NCI-H2081 treated with DMSO at 0.1 percent for 48 hours (cell line): ENCODE data around the gene NUDT1.

Experiments
- DNase-seq: peaks from one replicate; lab custom pipeline; 2025; lab: John Stamatoyannopoulos, UW

NUDT1 gene

DNA sequence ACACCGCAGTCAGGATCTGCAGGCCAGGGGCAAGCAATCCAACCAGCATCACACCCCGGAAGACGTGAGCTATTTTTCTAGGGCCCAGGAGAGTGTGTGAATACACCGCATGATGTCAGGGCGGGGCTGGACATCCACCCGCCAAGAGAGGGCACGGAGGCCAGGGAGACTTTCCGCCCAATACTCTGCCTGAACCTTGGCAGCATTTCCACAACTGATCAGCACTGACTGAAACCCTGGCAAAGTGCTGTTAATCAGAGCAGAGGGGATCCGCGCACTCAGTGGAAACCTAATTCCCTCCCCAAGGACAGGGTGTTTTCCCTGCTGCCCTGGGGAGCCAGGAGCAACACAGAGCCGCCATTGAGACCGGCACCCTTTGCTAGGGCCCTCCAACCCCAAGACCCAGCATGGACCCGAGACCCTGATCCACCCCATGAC is 17.5 kb upstream of the NUDT1 start:
- no peak for DNase-seq

DNA sequence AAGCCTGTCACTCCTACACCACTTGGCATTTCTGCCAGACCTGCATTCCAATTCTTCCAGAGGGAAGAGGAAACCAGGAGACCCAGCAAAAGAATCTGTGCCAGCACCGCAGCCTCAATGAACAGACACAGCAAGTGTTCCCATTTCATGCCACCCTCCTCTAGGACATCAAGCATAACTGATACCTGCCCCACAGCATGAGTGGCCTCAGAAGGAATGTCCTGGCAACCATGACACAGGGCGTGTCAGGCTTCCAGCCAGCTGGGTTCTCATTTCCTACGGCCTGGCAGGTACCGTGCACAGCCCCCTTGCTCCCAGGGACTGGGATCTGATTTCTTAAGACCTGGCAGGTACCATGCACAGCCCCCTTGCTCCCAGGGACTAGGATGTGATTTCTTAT is 17.1 kb upstream of the NUDT1 start:
- DNase-seq: no peak

DNA sequence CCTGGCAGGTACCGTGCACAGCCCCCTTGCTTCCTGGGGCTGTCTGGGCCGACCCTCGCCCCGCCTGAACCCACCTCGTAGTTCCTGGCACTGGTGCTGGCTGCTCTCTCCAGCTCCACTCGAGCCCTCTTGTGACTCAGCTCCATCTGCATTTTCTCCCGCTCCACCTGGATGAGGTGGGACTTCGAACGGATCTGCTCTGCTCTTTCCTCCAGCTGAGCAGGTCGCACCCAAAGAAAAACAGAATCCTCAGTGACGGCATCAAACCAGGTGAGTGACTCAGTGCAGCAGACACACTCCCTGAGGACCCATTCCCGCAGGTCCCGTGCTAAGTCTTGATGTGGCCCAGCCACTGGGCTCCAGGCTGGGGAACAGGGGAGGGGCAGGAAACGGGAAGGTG is 16.7 kb upstream of the NUDT1 start:
- DNase-seq: no peak

DNA sequence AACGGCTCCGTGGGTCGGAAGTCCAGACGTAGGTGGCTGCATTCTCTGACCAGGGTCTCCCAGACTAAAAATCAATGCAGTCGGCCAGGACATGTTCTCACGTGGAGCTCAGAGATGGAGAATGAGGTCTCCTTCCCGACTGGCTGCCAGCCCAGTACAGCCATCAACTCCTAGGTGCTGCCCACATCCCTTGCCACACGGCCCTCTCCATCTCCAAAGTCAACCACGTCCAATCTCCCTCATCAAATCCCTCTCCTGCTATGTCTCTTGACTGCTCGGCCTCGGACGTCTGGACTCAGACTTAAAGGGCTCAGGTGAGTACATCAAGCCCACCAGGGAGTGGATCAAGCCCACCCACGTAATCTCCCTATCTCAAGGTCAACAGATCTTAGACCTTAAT is 16.2 kb upstream of the NUDT1 start:
- no peak for DNase-seq

DNA sequence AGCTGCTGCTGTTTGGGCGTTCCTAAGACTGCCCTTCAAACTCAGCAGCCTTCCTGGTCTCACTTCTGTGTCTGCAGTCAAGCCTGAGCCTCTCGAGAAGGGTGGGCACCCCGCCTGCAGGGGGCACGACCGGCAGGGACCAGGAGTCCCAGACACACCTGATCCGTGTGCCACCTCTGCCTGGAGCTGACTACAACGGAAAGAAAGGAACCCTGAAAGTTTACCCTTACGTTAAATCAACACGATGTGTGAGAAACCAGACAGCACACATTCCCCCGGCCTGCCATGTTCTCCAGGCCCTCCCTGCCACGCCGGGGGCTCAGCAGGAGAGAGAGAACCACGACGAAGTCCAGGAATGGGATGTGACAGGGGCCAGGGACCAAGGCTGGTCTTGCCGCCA is 14.3 kb upstream of the NUDT1 start:
- no peak for DNase-seq

DNA sequence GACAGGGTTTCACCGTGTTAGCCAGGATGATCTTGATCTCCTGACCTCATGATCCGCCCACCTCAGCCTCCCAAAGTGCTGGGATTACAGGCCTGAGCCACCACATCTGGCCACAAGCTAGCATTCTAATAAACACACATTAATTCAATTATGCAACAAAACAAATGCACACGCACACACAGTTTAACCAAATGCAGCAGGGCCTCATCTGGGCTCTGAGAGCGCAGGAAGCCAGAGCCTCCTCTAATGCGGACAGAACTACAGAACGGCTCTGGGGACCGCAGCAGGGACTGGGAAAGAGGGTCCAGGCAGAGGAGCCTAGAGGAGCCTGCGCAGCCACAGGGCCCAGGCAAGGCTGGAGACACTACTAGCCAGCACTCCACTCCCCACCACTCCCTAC is 13.1 kb upstream of the NUDT1 start:
- no peak for DNase-seq

DNA sequence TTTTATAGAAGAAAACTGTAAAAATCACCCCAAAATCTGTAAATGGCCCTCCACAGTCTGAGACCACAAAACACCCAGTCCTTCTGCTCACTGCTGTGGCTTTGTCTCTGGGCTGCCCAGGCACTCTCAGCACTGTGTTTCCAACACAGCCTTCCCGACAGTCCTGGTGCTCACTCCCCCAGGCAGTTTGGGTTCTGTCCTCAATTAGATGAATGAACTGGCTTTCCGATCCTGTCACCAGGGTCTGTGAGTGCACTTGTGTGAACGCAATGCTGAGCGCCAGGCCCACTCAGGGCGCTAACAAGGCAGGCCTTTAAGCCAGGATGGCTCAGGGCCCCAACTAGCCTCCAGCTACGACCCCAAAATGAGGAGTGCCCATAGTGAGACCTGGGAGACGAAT is 12.6 kb upstream of the NUDT1 start:
- no peak for DNase-seq

DNA sequence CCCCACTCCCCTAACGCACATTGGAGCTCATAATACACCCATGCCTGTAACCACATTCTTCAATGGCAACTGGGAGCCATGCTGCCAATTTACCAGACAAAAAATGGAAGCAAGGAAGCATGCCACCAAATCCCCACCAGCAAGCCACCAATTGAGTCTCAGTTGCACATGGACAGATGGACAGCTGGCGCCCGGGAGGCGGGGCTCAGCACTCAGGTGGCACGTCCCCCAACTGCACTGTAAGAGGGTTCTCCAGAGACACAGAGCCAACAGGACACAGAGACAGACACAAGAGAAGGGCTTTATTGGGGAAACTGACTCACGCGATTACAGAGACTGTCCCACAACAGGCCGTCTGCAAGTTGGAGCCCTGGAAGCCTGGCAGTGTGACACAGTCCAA is 11.8 kb upstream of the NUDT1 start:
- DNase-seq: no peak

DNA sequence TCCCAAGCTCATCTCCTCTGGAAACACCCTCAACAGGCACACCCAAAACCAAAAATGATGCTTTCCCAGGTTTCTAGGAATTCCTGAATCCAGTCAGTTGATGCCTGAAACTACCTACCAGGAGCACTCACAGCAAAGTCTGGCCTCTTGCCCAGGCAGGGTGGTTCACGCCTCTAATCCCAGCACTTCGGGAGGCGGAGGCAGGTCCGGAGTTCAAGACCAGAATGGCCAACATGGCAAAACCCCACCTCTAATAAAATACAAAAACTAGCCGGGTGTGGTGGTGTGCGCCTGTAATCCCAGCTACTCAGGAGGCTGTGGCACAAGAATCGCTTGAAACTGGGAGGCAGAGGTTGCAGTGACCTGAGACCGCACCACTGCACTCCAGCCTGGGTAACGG is 11.1 kb upstream of the NUDT1 start:
- no peak for DNase-seq

DNA sequence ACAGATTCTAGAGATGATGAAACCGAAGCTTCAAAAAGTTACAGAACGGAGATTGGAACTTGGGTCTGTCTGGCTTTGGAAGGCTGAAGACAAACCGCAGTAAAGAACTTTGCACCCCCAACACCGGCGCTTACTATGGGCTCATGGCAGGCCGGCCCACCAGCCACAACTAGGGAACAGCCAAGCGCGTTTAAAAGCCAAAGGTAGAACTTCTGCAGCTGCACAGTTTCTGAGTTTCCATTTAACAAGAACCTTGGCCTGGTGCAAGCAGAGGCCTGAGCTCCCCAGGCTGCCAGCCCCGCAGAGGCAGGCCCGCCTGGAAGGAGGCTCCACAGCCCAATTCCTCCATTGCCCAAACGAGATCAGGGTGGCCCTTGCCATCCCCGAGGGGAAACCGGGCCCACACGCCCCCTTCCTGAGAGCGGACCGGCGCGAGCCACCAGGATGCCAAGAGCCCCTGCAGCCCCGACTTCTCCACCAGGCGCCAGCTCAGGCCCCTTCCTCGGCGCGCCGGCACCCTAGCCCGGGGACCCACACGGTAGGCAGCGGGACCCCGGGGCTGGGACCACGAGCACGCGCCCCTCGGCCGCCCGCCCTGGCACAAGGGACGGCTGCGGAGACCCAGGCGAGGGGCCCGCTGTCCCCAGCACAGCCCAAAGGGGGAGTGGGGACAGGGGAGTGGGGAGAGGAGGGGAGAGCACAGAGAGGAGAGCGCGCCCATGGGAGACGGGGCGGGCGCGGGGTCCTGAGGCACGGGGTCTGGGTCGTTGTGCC is 9.8 kb upstream of the NUDT1 start:
- no peak for DNase-seq

DNA sequence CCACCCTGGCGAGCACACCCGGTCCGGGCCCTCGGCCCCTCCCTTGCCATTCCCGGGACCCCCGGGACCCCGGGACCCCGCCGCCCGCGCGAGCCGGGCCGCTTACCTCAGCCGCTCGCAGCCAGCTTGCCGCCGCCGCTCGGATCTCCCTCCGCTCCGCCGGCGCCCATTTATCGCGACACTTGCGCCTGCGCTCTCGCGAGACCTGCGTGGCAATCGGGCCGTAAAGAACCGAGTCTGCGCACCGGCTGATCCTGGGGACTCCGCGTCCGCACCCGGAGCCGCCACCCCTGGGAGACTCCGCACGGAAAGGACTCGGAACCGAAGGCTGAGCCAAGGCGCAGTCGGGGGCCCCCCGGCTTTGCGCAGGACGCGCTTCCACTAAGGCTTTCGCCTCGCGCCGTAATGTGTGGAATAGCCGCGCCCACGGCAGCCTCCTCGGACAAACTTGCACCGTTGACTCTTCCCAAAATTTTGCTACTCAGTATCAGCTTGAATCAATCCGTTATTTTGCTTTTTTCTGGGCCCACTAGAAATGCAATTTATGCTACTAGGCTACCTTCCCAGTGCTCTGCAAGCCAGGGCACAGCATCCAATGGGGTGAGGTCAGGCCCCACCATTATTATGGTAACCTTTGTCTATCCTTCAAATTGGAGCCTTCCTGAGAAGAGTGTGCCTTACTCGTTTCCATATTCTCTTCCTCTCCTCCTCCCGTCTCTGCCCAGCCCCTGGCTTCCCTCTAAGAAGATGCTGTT is 9.1 kb upstream of the NUDT1 start, which contains the start of gene MAD1L1:
TSS of gene MAD1L1 (minus strand) at position 180 of the 755 bp plus-strand sequence. CDS start 2,812 bp downstream, outside the sequence.
- peak; percentile 15 for DNase-seq

DNA sequence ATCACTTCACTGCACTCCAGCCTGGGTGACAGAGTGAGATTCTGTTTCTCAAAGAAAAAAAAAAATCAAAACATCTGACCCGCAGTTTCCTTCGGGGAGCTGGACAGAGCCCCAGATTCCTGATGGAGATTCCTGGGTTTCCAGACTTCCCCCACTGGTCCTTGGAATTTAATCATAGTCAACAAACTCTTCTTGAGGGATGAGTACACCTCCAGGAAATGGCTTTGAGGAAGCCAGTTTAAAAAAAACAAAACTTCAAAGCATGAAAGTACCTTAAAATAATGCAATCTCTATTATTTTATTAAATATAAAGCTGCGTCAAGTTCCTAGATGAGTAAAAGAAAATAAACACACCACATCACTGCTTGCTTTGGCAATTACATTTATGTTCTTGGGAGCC is 8.1 kb upstream of the NUDT1 start:
- no peak for DNase-seq

DNA sequence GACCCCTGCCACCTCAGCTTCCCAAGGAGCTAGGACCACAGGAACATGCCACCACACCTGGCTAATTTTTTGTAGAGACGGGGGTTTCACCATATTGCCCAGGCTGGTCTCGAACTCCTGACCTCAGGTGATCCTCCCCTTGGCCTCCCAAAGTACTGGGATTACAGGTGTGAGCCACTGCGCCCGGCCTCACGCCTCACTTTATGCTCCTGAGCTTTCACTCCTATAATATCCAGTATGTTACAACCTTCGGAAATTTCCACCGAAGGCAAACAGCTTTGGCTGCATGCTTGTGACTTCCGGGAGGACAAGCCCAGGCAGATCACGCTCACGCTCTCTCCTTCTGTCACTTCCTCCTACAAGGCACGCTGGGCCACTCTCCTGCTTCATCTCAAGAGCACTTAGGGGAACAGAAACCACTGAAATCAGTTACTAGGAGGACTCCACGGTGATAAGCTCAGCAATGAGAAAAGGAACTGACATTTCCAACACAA is 4.9 kb upstream of the NUDT1 start:
- no peak for DNase-seq

DNA sequence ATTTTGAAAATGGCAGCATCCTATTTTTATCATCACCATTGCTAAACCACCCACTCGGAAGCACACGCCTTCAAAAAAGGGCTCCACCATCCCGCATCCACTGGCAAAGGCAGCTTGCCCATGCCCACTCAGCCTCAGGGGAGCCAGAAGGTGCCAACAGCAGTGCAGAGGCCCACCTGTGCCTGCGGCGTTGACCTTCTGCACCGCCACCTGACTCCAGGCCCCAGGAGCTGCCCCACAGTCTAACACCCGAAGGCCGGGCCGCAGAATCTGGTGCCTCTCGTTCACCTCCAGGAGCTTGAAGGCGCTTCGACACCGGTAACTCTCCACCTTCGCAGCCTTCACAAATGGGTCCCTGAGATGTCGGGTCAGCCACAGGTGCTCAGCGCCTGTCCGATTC is 2.8 kb upstream of the NUDT1 start:
- DNase-seq: no peak

DNA sequence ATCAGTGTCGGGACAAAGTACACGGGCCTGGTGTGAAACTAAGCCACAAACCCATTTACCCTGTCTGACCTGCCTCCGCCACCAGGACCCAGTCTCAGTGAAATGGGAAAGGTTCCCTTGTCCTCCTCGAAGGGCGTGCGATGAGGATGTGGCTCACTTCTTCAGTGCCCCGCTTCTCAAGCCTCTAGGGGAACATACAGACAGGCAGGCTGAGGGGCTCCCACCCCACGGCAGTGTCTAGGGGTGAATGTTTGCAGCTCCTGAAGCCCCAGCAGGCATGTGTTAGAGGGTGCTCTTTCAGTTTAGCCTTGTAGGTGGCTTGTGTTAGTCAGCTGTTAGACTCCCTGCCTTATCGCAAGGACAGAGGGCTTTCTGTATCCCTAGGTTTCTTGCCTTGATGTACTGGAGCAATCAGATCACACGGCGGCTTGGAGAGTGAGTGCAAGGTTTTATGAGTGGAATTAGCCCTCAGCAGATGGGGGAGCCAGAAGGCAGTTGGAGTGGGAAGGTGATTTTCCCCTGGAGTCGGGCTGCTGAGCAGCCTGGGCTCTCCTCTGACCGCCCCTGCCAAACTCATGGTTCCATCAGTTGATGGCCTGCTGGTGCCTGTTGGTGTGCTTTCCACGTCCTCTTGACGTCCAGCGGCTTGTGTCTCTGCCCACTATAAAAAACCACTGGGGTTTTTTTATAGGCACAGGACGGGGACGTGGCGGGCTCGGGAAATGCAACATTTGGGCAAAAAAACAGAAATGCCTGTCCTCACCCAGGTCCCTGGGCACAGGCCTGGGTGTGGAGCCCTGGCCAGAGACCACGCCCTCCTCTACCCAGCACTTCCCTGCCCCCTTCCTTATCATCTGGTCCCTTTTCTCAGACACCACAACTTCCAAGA is 759 bp downstream of the NUDT1 start:
- no peak for DNase-seq

DNA sequence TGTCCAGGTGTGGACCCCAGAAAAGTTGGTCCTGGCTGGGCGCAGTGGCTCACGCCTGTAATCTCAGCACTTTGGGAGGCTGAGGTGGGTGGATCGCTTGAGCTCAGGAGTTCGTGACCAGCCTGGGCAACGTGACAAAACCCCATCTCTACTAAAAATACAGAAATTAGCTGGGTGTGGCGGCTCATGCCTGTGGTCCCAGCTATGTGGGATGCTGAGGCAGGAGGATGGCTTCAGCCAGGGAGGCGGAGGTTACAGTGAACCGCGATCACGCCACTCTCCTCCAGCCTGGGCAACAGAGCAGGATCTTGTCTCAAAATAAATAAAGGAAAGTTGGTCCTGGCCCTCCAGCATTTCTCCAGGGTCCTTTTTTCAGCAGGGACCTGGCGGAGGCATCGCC is 1.4 kb downstream of the NUDT1 start:
- no peak for DNase-seq

DNA sequence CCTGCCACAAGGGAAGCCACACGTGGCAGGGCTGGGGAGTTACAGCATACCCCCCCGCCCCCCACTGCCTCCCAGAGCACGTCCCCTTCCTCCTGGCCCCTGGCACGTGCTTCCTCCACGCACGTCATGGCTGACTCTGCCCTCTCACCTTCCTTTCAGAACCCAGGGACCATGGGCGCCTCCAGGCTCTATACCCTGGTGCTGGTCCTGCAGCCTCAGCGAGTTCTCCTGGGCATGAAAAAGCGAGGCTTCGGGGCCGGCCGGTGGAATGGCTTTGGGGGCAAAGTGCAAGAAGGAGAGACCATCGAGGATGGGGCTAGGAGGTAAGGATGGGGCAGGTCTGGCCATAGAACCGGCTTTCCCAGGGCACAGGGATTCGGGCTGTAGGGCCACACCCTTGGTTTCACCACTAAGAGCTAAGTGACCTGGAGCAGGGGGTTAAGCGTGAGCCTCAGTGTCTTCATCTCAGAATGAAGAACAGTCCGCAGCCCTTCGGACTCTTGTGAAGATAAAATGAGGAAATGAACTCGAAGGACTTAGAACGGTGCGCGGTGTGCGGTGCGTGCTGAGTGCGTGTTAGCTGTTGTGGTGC is 2.5 kb downstream of the NUDT1 start:
- no peak for DNase-seq

DNA sequence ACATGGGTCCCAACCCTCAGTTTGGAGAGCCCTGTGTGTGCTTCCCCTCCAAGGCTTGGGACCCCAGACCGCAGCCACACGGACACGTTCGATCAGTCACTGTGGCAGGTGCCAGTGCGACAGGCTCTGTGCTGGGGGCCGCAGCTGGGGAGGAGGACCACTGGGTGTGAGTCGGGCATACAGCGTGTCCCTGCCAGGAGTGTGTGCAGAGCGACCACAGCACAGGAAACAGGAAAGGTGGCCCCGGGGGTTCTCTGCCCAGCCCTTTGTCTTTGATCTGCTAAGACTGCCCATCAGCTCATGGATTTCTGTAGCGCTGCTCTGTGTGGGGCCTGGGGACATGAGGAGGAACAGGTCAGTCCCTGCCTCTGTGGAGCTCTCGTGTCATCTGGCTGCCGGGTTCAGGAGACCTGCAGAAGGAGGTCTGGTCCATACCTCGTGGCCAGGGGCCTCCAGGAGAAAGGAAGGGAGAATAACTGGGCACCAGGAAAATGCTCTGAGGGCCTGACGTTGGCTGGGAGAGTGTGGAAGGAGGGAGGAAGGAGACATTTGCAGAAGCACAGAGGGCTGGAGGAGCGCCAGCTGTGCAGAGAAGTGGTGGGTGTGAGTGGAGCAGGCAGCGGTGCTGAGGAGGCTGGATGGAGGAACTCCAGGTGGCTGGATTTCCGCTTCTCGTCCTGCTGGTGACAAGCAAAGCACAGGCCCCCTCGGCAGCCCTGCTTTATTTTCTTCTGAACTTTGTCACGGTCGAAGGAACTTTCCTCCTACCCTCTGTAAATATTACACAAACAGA is 4.1 kb downstream of the NUDT1 start:
- no peak for DNase-seq

DNA sequence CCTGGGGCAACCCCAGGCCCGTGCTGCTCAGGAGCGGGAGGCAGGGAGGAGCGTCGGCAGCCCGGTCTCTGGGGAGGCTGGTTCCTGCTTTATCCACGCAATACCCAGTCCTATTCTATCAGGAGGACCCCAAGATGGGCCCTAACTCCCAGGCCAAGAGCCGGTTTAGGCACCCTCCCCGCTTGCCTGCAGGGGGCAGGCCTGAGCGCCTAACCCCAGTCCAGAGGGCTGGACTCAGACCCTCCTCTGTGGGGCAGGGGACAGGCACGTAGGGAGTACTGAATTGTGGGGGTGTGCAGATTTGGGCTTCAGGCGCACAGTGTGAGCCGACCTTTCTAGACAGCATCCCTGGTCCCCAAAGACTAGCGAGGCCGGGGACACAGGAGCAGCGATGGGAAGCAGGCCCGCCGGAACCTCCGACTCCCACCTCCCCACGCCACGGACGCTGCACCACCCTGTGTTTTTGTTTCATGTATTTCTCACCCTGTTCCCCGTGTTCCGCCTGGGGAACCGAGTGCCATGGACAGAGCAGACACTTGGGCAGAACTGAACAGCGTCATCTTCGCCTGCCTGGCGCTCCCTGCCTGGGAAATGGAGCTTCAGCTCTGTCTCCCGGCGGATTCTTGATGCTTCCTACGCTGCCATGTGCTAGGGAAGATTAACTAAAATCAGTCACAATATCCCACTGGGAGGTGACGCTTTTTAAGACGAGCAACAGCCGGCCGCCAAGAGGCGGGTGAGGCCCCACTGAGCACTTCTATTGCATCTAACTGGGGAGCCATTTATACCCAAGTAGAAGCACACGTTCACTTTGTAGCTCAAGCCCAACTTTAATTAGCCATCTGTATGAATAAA is 5.3 kb downstream of the NUDT1 start:
- no peak for DNase-seq
